K562 (cell line): Measurements from ENCODE around the gene XCL1. TPM values are rescaled to one million over a fixed set of nuclear protein-coding genes. Genes with fewer than 3 reads are reported as not detected.

Source experiments
- ATAC-seq: fragments of 200-7000 bp; cut with Tn5 transposase; 3 replicates; pipeline ENCODE4 v1.9.1; 2020; ENCODE audit warnings: moderate library complexity
- BruUV-seq: library from RNA; stranded (reverse); fragments of 400-500 nt; replicated peaks from 2 replicates; lab custom pipeline; 2021; lab: Mats Ljungman, UMichigan
- CTCF ChIA-PET: fragments of 300-600 bp; formaldehyde crosslinking; extraction: SDS; loops from one replicate; lab custom pipeline; 2021; ENCODE audit warnings: low intra/inter-chr PET ratio; lab: Yijun Ruan, JAX
- POLR2A ChIA-PET: fragments of 300-600, 350-650 bp; sonication (Branson Sonifier 250); formaldehyde crosslinking; extraction: SDS; loops from one replicate; lab custom pipeline; 2021; ENCODE audit warnings: antibody characterized with exemption, inconsistent platforms; lab: Yijun Ruan, JAX
- DNase-seq, 4 experiments: peaks; one replicate each; pipeline versions ENCODE4 v3.0.0 to v3.0.0-alpha.2; 2011 to 2018; ENCODE audit warnings: low spot score in 3 of 4, mixed read lengths in 3 of 4; ENCODE audit errors: extremely low read depth in 1 of 4
- FAIRE-seq: peaks from 2 replicates; lab custom pipeline; 2011; peaks lifted over from hg19 to GRCh38; lab: Jason Lieb, UNC
- H2AFZ ChIP-seq: 2 replicates; pipeline ENCODE4 v1.6.0; 2011; ENCODE audit warnings: low read depth, low read length, control low read depth, inconsistent platforms
- H3K27ac ChIP-seq: fragments of 200-600 bp; 3 replicates; pipeline ENCODE4 v1.8.0; 2011; ENCODE audit warnings: low read depth, mild to moderate bottlenecking, control low read depth, inconsistent platforms, low read length, moderate library complexity, mixed read lengths; ENCODE audit errors: extremely low read depth
- H3K27me3 ChIP-seq, 2 experiments: fragments of 300-600 bp in 1 of 2; 2 replicates in 1 of 2; 3 replicates in 1 of 2; pipeline versions ENCODE4 v1.6.0 to v1.8.0; 2011; ENCODE audit warnings: inconsistent platforms in 2 of 2, low read length in 2 of 2, mild to moderate bottlenecking in 1 of 2, mixed read lengths in 1 of 2, moderate library complexity in 1 of 2; ENCODE audit not compliant: control insufficient read depth in 2 of 2, insufficient read depth in 2 of 2
- H3K36me3 ChIP-seq: fragments of 300-600 bp; 3 replicates; pipeline ENCODE4 v1.8.0; 2011; ENCODE audit warnings: mild to moderate bottlenecking, low read length, inconsistent platforms; ENCODE audit not compliant: control insufficient read depth, insufficient read depth
- H3K4me1 ChIP-seq, 2 experiments: fragments of 200-600 bp in 1 of 2; replicated peaks in 1 of 2; 2 replicates in 1 of 2; 3 replicates in 1 of 2; pipeline versions ENCODE4 v1.5.1 to v1.8.0; 2011; ENCODE audit warnings: inconsistent platforms in 2 of 2, low read length in 2 of 2, mild to moderate bottlenecking in 1 of 2, mixed read lengths in 1 of 2, moderate library complexity in 1 of 2; ENCODE audit not compliant: control insufficient read depth in 2 of 2, insufficient read depth in 2 of 2
- H3K4me2 ChIP-seq: 2 replicates; pipeline ENCODE4 v1.6.1; 2011; ENCODE audit warnings: low read length, control low read depth, inconsistent platforms, mixed read lengths; ENCODE audit not compliant: insufficient read depth
- H3K4me3 ChIP-seq: fragments of 200-600 bp; sonication (generic), shearing (Covaris generic); 2 replicates; pipeline ENCODE4 v1.5.1; 2016; ENCODE audit warnings: control low read depth, inconsistent platforms
- H3K79me2 ChIP-seq: fragments of 200-600 bp; 3 replicates; pipeline ENCODE4 v1.8.0; 2011; ENCODE audit warnings: low read length, inconsistent platforms; ENCODE audit not compliant: control insufficient read depth, insufficient read depth
- H3K9ac ChIP-seq, 2 experiments: 2 replicates each; pipeline versions ENCODE4 v1.6.0 to v1.6.1; 2011; ENCODE audit warnings: low read depth in 2 of 2, low read length in 2 of 2, control low read depth in 1 of 2, inconsistent platforms in 1 of 2, mild to moderate bottlenecking in 1 of 2, mixed read lengths in 1 of 2; ENCODE audit not compliant: insufficient read depth in 1 of 2
- H3K9me1 ChIP-seq: one replicate; pipeline ENCODE4 v1.6.0; 2011; ENCODE audit warnings: inconsistent platforms, mild to moderate bottlenecking, low read length, moderate library complexity; ENCODE audit not compliant: control insufficient read depth, insufficient read depth
- H3K9me3 ChIP-seq: replicated peaks from 2 replicates; pipeline ENCODE4 v1.5.1; 2011; ENCODE audit warnings: low read depth, low read length, inconsistent platforms; ENCODE audit not compliant: control insufficient read depth, insufficient read depth
- H4K20me1 ChIP-seq: replicated peaks from 2 replicates; pipeline ENCODE4 v1.6.1; 2011; ENCODE audit warnings: low read length, inconsistent platforms, mixed read lengths; ENCODE audit not compliant: control insufficient read depth, insufficient read depth
- FUS ChIP-seq: fragments of 200-400 bp; formaldehyde crosslinking; optimal IDR thresholded peaks from 2 replicates; pipeline ENCODE3; 2017; ENCODE audit warnings: low read depth, low read length
- HMG20A ChIP-seq: fragments of 450-650 bp; formaldehyde crosslinking; conservative IDR thresholded peaks from 2 replicates; pipeline ENCODE4 v1.4.0; 2020; ENCODE audit warnings: mild to moderate bottlenecking, mixed read lengths
- KHSRP ChIP-seq: fragments of 450-650 bp; IDR thresholded peaks from 2 replicates; pipeline ENCODE4 v1.6.1; 2017
- KLF13 ChIP-seq: fragments of 450-650 bp; IDR thresholded peaks from 2 replicates; pipeline ENCODE4 v1.6.1; 2016; ENCODE audit warnings: missing genetic modification characterization, low read depth, mild to moderate bottlenecking, missing compliant biosample characterization, moderate library complexity, borderline replicate concordance
- LARP7 ChIP-seq: fragments of 450-650 bp; IDR thresholded peaks from 2 replicates; pipeline ENCODE4 v1.6.1; 2016
- MTA1 ChIP-seq: fragments of 450-650 bp; IDR thresholded peaks from 2 replicates; pipeline ENCODE4 v1.6.1; 2017; ENCODE audit warnings: borderline replicate concordance
- NR2F6 ChIP-seq: fragments of 450-650 bp; formaldehyde crosslinking; IDR thresholded peaks from 2 replicates; pipeline ENCODE4 v1.4.0; 2020; ENCODE audit warnings: mild to moderate bottlenecking
- PRPF4 ChIP-seq: fragments of 200-400 bp; formaldehyde crosslinking; IDR thresholded peaks from one replicate; pipeline ENCODE4 v1.6.1; 2017; ENCODE audit warnings: low read length, low read depth, mild to moderate bottlenecking; ENCODE audit not compliant: insufficient read depth, poor library complexity, severe bottlenecking
- PYGO2 ChIP-seq: fragments of 450-650 bp; IDR thresholded peaks from 2 replicates; pipeline ENCODE4 v1.6.1; 2016; ENCODE audit warnings: mild to moderate bottlenecking, missing genetic modification characterization, moderate library complexity, missing compliant biosample characterization
- ZFX ChIP-seq: sonication (generic); formaldehyde crosslinking; IDR thresholded peaks from 2 replicates; pipeline ENCODE4 v1.8.0; 2022; ENCODE audit warnings: mild to moderate bottlenecking, missing genetic modification reagents, moderate library complexity
- ZNF316 ChIP-seq: fragments of 450-650 bp; IDR thresholded peaks from 2 replicates; pipeline ENCODE4 v1.6.1; 2016
- WGBS: fragments of 100-300 bp; shearing (Covaris generic); methylation state at CpG from one replicate; pipeline ENCODE4 v1.1.6; 2016; ENCODE audit warnings: low coverage, mixed read lengths; ENCODE audit not compliant: insufficient coverage; ENCODE audit errors: missing lambda C conversion rate; 5-methylcytosine and 5-hydroxymethylcytosine counted together
- in situ Hi-C: fragments of 300-500 bp; cut with MboI; formaldehyde crosslinking; loops from 4 replicates; pipeline ENCODE4 v1.15.0; 2018; ENCODE audit warnings: inconsistent platforms, mixed read lengths
- intact Hi-C: fragments of 100-400 bp; cut with micrococcal nuclease; formaldehyde crosslinking; loops from 2 replicates; pipeline ENCODE4 v1.14.2; 2022
- polyA plus RNA-seq, 8 experiments: library from polyadenylated mRNA; depleted of rRNA in 4 of 8; stranded (reverse) in 5 of 8; unstranded in 3 of 8; fragments of >200 nt; fragmentation: Nextera tagmentation in 2 of 8; fragmentation: Illumina TruSeq in 1 of 8; extraction: Ambion mirVana in 2 of 8; extraction: Trizol in 1 of 8; gene quantifications; 2 replicates each; pipeline versions ENCODE4 v1.2.1 to v1.2.3, GENCODE V29; 2011 to 2014; ENCODE audit warnings: inconsistent platforms in 1 of 8, missing spikeins in 1 of 8
- total RNA-seq, 7 experiments: library from RNA; depleted of rRNA in 6 of 7; stranded (reverse); fragments of >200 nt in 6 of 7; fragmentation: Illumina TruSeq in 2 of 7; extraction: Trizol in 2 of 7; gene quantifications; 2 replicates each; pipeline versions ENCODE4 v1.2.1 to v1.2.3, GENCODE V29; 2011 to 2021; ENCODE audit warnings: low replicate concordance in 1 of 7
- TF ChIP-seq, protein P1 (sequence below): sonication (generic); formaldehyde crosslinking; IDR thresholded peaks from 2 replicates; pipeline ENCODE4 v1.5.0; 2020; ENCODE audit warnings: missing genetic modification reagents
- TF ChIP-seq, protein P2 (sequence below): sonication (generic); formaldehyde crosslinking; IDR thresholded peaks from 2 replicates; pipeline ENCODE4 v1.8.1; 2023; ENCODE audit warnings: mild to moderate bottlenecking, missing genetic modification reagents

XCL1 gene
- total and polyA plus RNA-seq, 9 of the 15 experiments (the other 6 are each of a cell fraction or from before 2014, with no cell fraction given) = 0.06 to 0.09 (median 0.06) TPM; not detected in 6

DNA sequence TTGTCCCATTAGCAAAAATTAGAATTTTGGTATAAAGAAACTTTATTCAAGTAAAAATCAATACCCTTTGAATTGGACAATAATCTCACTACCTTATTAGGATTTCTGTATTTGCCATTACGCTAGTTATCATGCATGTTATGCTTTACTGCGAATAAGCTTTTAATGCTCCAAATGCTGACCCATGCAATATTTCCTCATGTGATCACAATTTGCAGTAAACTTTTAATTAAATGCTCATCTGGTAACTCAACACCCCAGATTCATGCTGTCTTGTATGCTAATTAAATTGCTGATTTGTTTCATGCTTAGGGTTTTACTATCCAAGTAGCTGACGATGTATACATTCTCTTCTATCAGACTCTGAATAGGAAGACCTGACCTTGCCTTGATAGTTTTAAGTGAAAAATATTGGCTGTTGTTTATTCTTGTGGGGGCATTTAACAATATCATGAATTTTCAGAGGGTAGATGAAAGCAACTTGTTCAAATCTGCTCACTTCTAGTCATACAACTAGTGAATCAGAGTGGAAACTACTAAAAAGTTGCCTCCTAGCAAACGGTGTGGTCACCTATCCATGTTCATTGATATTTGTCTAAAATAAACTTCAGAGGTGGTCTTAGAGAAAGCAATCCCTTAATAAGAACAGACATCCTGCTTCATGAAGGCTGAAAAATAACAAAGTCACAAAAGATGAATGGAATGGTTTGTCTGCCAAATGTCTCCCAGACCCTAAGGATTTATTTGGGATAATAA, 5.6 kb downstream of the XCL1 start:
- no peaks in the 10 kb centered on the region for H3K36me3 ChIP-seq
- ChIA-PET POLR2A (no interaction called here), CTCF (interaction anchor here (0.6 kb wide), 1 partner anchor 496 kb away, joined by 3 read pairs; no protein-coding TSS in a partner anchor)
- no peak overlapping the region for H3K9ac ChIP-seq
- no peaks in the 10 kb centered on the region for H3K4me1 ChIP-seq
- H2AFZ ChIP-seq = no peak overlapping the region
- ATAC-seq = no peak
- intact Hi-C loops (no loop called here), in situ Hi-C loops (loop anchor here (10.0 kb wide), 1 partner anchor 487 kb away; no protein-coding TSS in a partner anchor)
- FAIRE-seq = no peak
- no peak overlapping the region for H3K4me2 ChIP-seq
- 3% methylated on average over 4 of the region's 4 CpGs for WGBS
- H3K9me1 ChIP-seq = no peaks in the 10 kb centered on the region
- H3K4me3 ChIP-seq = no peak overlapping the region
- peaks cover 0 to 7% of the 10 kb centered on the region in 2 experiments; a peak in 1 of 5 replicates for H3K27me3 ChIP-seq
- no peak overlapping the region for H3K27ac ChIP-seq
- no TSS peak for BruUV-seq
- no peaks in the 10 kb centered on the region for H3K9me3 ChIP-seq
- TF ChIP-seq ZNF316 (peak; percentile 43; the same call in 1 of the 2 replicates), MTA1 (no peak)
- no peak for DNase-seq
- H3K79me2 ChIP-seq = no peaks in the 10 kb centered on the region
- no peaks in the 10 kb centered on the region for H4K20me1 ChIP-seq

DNA sequence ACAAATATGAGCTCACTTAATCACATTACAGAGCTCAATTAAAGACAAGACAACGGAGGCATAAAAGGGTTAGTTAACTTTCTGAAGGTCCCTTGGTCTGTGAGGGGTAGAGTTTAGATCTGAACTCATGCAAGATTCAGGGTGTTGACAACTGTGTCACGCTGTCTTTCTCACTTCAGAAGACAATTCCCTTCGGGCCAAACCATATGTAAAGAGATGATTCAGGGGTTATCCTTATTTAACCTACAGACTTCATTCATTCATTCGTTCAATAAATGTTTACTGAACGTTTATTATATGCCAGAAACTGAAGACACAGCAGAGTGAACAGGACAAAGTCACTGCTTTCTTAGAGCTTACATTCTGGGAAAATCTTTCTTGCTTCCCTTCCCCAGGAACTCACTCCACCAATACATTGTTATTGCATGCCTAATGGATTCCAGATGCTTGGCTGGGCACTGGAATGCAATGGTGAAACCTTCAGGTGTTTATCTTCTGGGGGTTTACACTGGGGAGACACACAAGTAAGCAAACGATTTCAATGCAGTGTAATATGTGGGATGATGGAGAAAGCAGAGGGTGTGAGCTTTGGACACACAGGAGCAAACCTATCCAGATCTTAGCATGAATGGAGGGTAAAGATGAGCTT, 6.4 kb downstream of the XCL1 start:
- in situ Hi-C loops = loop anchor here (10.0 kb wide), 1 partner anchor 488 kb away; no protein-coding TSS in a partner anchor
- Histone ChIP-seq H3K9ac (no peak overlapping the region), H3K36me3 (no peaks in the 10 kb centered on the region), H3K79me2 (no peaks in the 10 kb centered on the region), H3K4me1 (no peaks in the 10 kb centered on the region), H2AFZ (no peak overlapping the region), H3K9me3 (no peaks in the 10 kb centered on the region), H4K20me1 (no peaks in the 10 kb centered on the region), H3K4me2 (no peak overlapping the region), H3K27me3 (peaks cover 0 to 7% of the 10 kb centered on the region in 2 experiments; a peak in 1 of 5 replicates), H3K4me3 (no peak overlapping the region), H3K27ac (no peak overlapping the region), H3K9me1 (no peaks in the 10 kb centered on the region)
- CTCF ChIA-PET = no interaction called here
- intact Hi-C loops = no loop called here
- under 1% methylated on average over 6 of the region's 6 CpGs for WGBS
- TF ChIP-seq, protein P1, sequence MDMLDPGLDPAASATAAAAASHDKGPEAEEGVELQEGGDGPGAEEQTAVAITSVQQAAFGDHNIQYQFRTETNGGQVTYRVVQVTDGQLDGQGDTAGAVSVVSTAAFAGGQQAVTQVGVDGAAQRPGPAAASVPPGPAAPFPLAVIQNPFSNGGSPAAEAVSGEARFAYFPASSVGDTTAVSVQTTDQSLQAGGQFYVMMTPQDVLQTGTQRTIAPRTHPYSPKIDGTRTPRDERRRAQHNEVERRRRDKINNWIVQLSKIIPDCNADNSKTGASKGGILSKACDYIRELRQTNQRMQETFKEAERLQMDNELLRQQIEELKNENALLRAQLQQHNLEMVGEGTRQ (CRISPR knock-in tag) = no peak
- TF ChIP-seq ZFX (CRISPR knock-in tag) = no peak
- TF ChIP-seq NR2F6 (CRISPR knock-in tag) = no peak
- no peak for TF ChIP-seq KHSRP
- no peak for TF ChIP-seq PRPF4
- TF ChIP-seq KLF13 (tag) = no peak
- TF ChIP-seq PYGO2 (tag) = no peak
- no peak for TF ChIP-seq FUS
- no peak for TF ChIP-seq LARP7
- TF ChIP-seq HMG20A = no peak
- TF ChIP-seq, protein P2, sequence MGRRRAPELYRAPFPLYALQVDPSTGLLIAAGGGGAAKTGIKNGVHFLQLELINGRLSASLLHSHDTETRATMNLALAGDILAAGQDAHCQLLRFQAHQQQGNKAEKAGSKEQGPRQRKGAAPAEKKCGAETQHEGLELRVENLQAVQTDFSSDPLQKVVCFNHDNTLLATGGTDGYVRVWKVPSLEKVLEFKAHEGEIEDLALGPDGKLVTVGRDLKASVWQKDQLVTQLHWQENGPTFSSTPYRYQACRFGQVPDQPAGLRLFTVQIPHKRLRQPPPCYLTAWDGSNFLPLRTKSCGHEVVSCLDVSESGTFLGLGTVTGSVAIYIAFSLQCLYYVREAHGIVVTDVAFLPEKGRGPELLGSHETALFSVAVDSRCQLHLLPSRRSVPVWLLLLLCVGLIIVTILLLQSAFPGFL (CRISPR knock-in tag) = no peak
- POLR2A ChIA-PET = no interaction called here
- FAIRE-seq = no peak
- DNase-seq = no peak
- BruUV-seq = no TSS peak
- ATAC-seq = no peak
